Lower leg skin (tissue), 3 donors: ENCODE measurements around the gene ZNF710.

Experiments
- POLR2A ChIP-seq, 2 donors: fragments of 450-650 bp; IDR thresholded peaks; one replicate each; pipeline ENCODE4 v1.6.1; 2016 to 2017; ENCODE audit warnings: antibody characterized with exemption in 2 of 2, mild to moderate bottlenecking in 1 of 2, moderate library complexity in 1 of 2
- TF ChIP-seq, protein P1 (sequence below), 3 donors: fragments of 450-650 bp; IDR thresholded peaks; one replicate each; pipeline ENCODE4 v1.5.1; 2016; ENCODE audit warnings: antibody characterized with exemption in 3 of 3, mild to moderate bottlenecking in 3 of 3, moderate library complexity in 2 of 3

DNA sequence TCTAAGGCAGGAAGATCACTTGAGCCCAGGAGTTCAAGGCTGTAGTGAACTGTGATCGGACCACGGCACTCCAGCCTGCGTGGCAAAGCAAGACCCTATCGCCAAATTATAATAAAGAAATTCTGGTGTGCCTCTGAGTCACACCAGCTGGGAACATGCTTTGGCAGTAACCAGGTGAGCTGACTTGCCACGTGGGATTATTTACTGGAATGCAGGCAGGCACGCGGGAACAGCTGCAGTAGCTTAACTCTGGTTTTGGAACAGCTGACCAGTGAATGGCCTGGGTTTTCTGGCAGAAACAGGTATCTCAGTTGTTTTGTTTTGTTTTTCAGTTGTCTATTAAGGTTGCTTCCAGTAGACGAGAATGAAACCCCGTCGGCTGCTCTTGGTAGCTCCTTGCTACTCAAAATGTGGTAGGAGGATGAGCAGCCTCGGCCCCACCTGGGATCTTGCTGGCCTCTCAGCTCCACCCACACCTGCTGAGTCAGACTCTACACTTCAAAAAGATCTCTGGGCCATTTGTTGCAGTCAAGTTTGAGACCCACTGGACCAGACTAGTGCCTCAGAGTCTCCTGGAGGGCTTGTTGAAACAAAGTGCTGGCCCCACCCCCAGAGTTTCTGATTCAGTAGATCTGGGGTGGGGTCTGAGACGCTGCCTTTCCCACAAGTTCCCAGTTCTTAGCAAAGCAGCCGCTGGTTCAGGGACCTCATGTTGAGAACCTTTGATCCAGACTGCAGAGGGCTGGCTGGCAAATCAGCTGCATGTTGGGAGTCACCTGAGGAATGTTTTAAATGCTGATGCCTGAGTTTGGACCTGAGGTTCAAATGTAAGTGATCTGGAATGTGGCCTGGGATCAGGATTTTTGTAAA lies 74.5 kb downstream of the ZNF710 start:
- TF ChIP-seq, protein P1, sequence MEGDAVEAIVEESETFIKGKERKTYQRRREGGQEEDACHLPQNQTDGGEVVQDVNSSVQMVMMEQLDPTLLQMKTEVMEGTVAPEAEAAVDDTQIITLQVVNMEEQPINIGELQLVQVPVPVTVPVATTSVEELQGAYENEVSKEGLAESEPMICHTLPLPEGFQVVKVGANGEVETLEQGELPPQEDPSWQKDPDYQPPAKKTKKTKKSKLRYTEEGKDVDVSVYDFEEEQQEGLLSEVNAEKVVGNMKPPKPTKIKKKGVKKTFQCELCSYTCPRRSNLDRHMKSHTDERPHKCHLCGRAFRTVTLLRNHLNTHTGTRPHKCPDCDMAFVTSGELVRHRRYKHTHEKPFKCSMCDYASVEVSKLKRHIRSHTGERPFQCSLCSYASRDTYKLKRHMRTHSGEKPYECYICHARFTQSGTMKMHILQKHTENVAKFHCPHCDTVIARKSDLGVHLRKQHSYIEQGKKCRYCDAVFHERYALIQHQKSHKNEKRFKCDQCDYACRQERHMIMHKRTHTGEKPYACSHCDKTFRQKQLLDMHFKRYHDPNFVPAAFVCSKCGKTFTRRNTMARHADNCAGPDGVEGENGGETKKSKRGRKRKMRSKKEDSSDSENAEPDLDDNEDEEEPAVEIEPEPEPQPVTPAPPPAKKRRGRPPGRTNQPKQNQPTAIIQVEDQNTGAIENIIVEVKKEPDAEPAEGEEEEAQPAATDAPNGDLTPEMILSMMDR (IDR thresholded peaks at IDR 0.05), result no peak
- no peak for TF ChIP-seq POLR2A (IDR thresholded peaks at IDR 0.05)
